K562 (cell line): Measurements from ENCODE around the gene PSMD13. TPM values are rescaled to one million over a fixed set of nuclear protein-coding genes. Genes with fewer than 3 reads are reported as not detected.

Experiments used
- CREB5 ChIP-seq: fragments of 250-450 bp; sonication (Bioruptor Pico); IDR thresholded peaks from 2 replicates; pipeline ENCODE4 v1.5.0; 2020; ENCODE audit warnings: mild to moderate bottlenecking
- HIVEP1 ChIP-seq: fragments of 250-450 bp; sonication (Bioruptor Pico); IDR thresholded peaks from 2 replicates; pipeline ENCODE4 v1.4.0; 2020; ENCODE audit warnings: mild to moderate bottlenecking
- HNRNPUL1 ChIP-seq: fragments of 200-400 bp; formaldehyde crosslinking; IDR thresholded peaks from 2 replicates; pipeline ENCODE4 v1.6.1; 2017; ENCODE audit warnings: low read length
- KAT8 ChIP-seq: fragments of 450-650 bp; IDR thresholded peaks from 2 replicates; pipeline ENCODE4 v1.6.1; 2016; ENCODE audit warnings: low read depth, mild to moderate bottlenecking
- MYC ChIP-seq, 2 experiments: fragments of 250-450 bp in 1 of 2; sonication (Bioruptor Pico) in 1 of 2; IDR thresholded peaks; 2 replicates each; pipeline versions ENCODE4 v1.5.1 to v1.6.1; 2012 to 2021; ENCODE audit warnings: low read depth in 2 of 2, borderline replicate concordance in 1 of 2, improper control_type of control experiment in 1 of 2, low read length in 1 of 2, mild to moderate bottlenecking in 1 of 2, moderate library complexity in 1 of 2
- NCOA6 ChIP-seq: fragments of 450-650 bp; IDR thresholded peaks from 2 replicates; pipeline ENCODE4 v1.6.1; 2017; ENCODE audit warnings: mild to moderate bottlenecking
- NR2C1 ChIP-seq, 2 experiments: fragments of 450-650 bp; IDR thresholded peaks; 2 replicates each; pipeline ENCODE4 v1.6.1; 2017; ENCODE audit warnings: mild to moderate bottlenecking in 2 of 2, antibody characterized with exemption in 1 of 2, inconsistent platforms in 1 of 2, missing compliant biosample characterization in 1 of 2, missing genetic modification characterization in 1 of 2
- POLR2AphosphoS5 ChIP-seq: IDR thresholded peaks from 2 replicates; pipeline ENCODE4 v1.6.1; 2011; ENCODE audit warnings: mild to moderate bottlenecking, low read depth, low read length, moderate library complexity; ENCODE audit not compliant: control insufficient read depth, insufficient read depth
- POLR2B ChIP-seq: fragments of 450-650 bp; IDR thresholded peaks from 2 replicates; pipeline ENCODE4 v1.6.1; 2018; ENCODE audit warnings: low read depth; ENCODE audit not compliant: partially characterized antibody
- RBFOX2 ChIP-seq: fragments of 200-400 bp; formaldehyde crosslinking; IDR thresholded peaks from 2 replicates; pipeline ENCODE4 v1.6.1; 2017; ENCODE audit warnings: low read depth, mild to moderate bottlenecking, low read length, moderate library complexity
- SAFB2 ChIP-seq: fragments of 200-400 bp; formaldehyde crosslinking; IDR thresholded peaks from 2 replicates; pipeline ENCODE4 v1.6.1; 2018; ENCODE audit warnings: borderline replicate concordance, low read length, low read depth, moderate library complexity; ENCODE audit not compliant: severe bottlenecking
- SNIP1 ChIP-seq: fragments of 450-650 bp; IDR thresholded peaks from 2 replicates; pipeline ENCODE4 v1.7.1; 2017; ENCODE audit warnings: low read depth, mild to moderate bottlenecking
- TSHZ1 ChIP-seq: fragments of 250-450 bp; sonication (Bioruptor Pico); IDR thresholded peaks from 2 replicates; pipeline ENCODE4 v1.4.0; 2020; ENCODE audit warnings: mild to moderate bottlenecking, moderate library complexity
- ZNF121 ChIP-seq: sonication (generic); formaldehyde crosslinking; conservative IDR thresholded peaks from 2 replicates; pipeline ENCODE4 v1.8.0; 2022; ENCODE audit warnings: missing genetic modification reagents
- ZNF316 ChIP-seq: fragments of 450-650 bp; IDR thresholded peaks from 2 replicates; pipeline ENCODE4 v1.6.1; 2016
- ZNF518B ChIP-seq: fragments of 250-450 bp; sonication (Bioruptor Pico); IDR thresholded peaks from 2 replicates; pipeline ENCODE4 v1.5.0; 2021; ENCODE audit warnings: mild to moderate bottlenecking, moderate library complexity
- polyA plus RNA-seq, 8 experiments: library from polyadenylated mRNA; depleted of rRNA in 4 of 8; stranded (reverse) in 5 of 8; unstranded in 3 of 8; fragments of >200 nt; fragmentation: Nextera tagmentation in 2 of 8; fragmentation: Illumina TruSeq in 1 of 8; extraction: Ambion mirVana in 2 of 8; extraction: Trizol in 1 of 8; gene quantifications; 2 replicates each; pipeline versions ENCODE4 v1.2.1 to v1.2.3, GENCODE V29; 2011 to 2014; ENCODE audit warnings: inconsistent platforms in 1 of 8, missing spikeins in 1 of 8
- total RNA-seq, 7 experiments: library from RNA; depleted of rRNA in 6 of 7; stranded (reverse); fragments of >200 nt in 6 of 7; fragmentation: Illumina TruSeq in 2 of 7; extraction: Trizol in 2 of 7; gene quantifications; 2 replicates each; pipeline versions ENCODE4 v1.2.1 to v1.2.3, GENCODE V29; 2011 to 2021; ENCODE audit warnings: low replicate concordance in 1 of 7
- TF ChIP-seq, protein P1 (sequence below): sonication (generic); formaldehyde crosslinking; IDR thresholded peaks from 2 replicates; pipeline ENCODE4 v1.8.1; 2022; ENCODE audit warnings: missing genetic modification reagents

PSMD13 gene
- total and polyA plus RNA-seq, 9 of the 15 experiments (the other 6 are each of a cell fraction or from before 2014, with no cell fraction given), result 185 to 383 (median 267) TPM

DNA sequence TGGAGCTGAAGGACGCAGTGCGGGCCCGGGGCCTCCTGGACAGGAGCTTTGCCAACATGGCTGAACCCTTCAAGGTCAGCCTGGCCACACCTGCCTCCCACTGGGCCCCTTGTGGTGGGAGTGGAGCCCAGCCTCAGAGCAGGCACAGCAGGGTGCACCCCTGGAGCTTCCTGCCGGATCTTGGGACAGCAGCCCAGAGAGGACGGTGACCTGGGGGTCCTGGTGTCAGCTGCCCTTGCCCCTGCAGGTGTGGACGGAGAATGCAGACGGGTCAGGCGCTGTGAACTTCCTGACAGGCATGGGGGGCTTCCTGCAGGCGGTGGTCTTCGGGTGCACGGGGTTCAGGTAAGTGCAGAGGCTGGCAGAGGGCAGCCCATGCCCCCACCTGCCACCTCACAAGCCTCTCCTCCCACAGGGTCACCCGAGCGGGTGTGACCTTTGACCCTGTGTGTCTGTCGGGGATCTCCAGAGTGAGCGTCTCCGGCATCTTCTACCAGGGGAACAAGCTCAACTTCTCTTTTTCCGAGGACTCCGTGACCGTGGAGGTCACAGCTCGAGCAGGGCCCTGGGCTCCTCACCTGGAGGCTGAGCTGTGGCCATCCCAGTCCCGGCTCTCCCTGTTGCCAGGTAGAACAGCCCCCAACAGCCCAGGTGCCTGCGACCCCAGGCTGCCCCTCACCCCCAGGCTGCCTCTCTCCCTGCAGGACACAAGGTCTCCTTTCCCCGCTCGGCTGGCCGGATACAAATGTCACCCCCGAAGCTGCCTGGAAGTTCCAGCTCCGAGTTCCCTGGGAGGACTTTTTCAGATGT lies 57.3 kb downstream of the PSMD13 start (continued):
- TF ChIP-seq KAT8 (no peak), NCOA6 (no peak), CREB5 (CRISPR knock-in tag) (no peak), POLR2B (no peak), HNRNPUL1 (no peak), SAFB2 (no peak), MYC (IDR thresholded peaks at IDR 0.05; ENCODE audit: low read depth, low read length) (no peak), MYC (CRISPR knock-in tag; IDR thresholded peaks at IDR 0.05; ENCODE audit: borderline replicate concordance, low read depth) (no peak), ZNF121 (CRISPR knock-in tag) (no peak), HIVEP1 (CRISPR knock-in tag) (no peak), ZNF316 (no peak), ZNF518B (CRISPR knock-in tag) (no peak), NR2C1 (IDR thresholded peaks at IDR 0.05) (peak; percentile 71), NR2C1 (tag; IDR thresholded peaks at IDR 0.05) (peak; percentile 69; the same call in 1 of the 2 replicates), TSHZ1 (CRISPR knock-in tag) (no peak), POLR2AphosphoS5 (no peak), RBFOX2 (peak; percentile 53; the same call in 1 of the 2 replicates), SNIP1 (no peak)
- TF ChIP-seq, protein P1, sequence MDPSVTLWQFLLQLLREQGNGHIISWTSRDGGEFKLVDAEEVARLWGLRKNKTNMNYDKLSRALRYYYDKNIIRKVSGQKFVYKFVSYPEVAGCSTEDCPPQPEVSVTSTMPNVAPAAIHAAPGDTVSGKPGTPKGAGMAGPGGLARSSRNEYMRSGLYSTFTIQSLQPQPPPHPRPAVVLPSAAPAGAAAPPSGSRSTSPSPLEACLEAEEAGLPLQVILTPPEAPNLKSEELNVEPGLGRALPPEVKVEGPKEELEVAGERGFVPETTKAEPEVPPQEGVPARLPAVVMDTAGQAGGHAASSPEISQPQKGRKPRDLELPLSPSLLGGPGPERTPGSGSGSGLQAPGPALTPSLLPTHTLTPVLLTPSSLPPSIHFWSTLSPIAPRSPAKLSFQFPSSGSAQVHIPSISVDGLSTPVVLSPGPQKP, result no peak
